Astrocyte of the spinal cord (primary cell): ENCODE measurements around the gene TRIM69.
A peak's percentile ranks its signal among the peaks of the same experiment; 100 is the strongest.

Source experiments
- DNase-seq: peaks from one replicate; pipeline ENCODE4 v3.0.0; 2011; ENCODE audit warnings: low read depth, low spot score
- H3K4me3 ChIP-seq: 2 replicates; pipeline ENCODE4 v1.5.1; 2011; ENCODE audit warnings: low read depth, mild to moderate bottlenecking, low read length, moderate library complexity
- in situ Hi-C: cut with HindIII; loops from 2 replicates; pipeline ENCODE4 v1.10.0; 2017; ENCODE audit warnings: low sequenced_read_pairs
- TF ChIP-seq, protein P1 (sequence below): IDR thresholded peaks from 2 replicates; pipeline ENCODE4 v1.5.1; 2012; ENCODE audit warnings: low read depth, mild to moderate bottlenecking, low read length, inconsistent platforms

The TRIM69 gene

DNA sequence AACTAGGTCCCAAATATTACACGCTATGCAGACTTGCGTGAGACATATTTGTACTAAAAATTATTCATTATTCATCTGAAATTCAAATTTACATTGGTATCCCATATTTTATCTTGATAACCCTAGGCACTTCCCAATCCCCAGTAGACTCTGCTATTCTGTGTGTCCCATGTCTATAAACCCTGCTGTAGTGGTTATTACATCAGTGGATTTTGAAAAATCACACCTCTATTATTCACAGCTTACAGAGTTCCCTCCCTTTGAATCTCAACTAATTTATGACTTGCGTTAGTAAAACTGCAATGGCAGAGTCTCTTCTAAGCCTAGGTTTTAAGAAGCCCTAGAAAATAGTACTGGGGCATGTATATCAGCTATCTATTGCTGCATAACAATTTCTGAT lies 54.3 kb downstream of the TRIM69 start:
- in situ Hi-C loops = no loop called here
- TF ChIP-seq, protein P1, sequence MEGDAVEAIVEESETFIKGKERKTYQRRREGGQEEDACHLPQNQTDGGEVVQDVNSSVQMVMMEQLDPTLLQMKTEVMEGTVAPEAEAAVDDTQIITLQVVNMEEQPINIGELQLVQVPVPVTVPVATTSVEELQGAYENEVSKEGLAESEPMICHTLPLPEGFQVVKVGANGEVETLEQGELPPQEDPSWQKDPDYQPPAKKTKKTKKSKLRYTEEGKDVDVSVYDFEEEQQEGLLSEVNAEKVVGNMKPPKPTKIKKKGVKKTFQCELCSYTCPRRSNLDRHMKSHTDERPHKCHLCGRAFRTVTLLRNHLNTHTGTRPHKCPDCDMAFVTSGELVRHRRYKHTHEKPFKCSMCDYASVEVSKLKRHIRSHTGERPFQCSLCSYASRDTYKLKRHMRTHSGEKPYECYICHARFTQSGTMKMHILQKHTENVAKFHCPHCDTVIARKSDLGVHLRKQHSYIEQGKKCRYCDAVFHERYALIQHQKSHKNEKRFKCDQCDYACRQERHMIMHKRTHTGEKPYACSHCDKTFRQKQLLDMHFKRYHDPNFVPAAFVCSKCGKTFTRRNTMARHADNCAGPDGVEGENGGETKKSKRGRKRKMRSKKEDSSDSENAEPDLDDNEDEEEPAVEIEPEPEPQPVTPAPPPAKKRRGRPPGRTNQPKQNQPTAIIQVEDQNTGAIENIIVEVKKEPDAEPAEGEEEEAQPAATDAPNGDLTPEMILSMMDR = no peak
- no peak overlapping the region for H3K4me3 ChIP-seq
- no peak for DNase-seq

DNA sequence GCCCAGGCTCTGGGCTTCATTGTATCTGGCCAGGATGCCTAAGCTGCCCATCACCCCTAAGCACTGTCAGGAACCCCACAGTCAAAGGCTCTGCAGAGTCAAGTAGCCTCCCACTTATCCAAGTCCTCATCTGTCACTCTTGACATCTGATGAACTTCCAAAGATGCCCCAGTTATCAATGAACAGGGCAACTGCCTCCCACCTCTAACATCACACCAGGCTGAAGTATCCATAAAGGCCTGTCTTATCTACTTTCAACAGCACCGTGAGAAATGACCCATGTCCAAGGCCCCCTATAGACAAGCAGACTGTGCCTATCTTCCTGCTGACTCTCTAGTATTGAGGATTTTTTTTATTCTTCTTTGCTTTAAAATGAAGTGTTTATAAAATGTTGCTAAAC lies 56.4 kb downstream of the TRIM69 start:
- no peak overlapping the region for H3K4me3 ChIP-seq
- DNase-seq = no peak
- in situ Hi-C loops = no loop called here
- TF ChIP-seq, protein P1 = no peak

GRCh38 chr15:44794072-44794471 lies 57.7 kb downstream of the TRIM69 start:
- TF ChIP-seq, protein P1 = no peak
- no peak overlapping the region for H3K4me3 ChIP-seq
- in situ Hi-C loops = no loop called here
- DNase-seq = no peak

GRCh38 chr15:44796508-44796907 lies 60.2 kb downstream of the TRIM69 start:
- DNase-seq = no peak
- in situ Hi-C loops = no loop called here
- TF ChIP-seq, protein P1 = no peak
- H3K4me3 ChIP-seq = no peak overlapping the region

GRCh38 chr15:44798826-44799225 lies 62.5 kb downstream of the TRIM69 start:
- TF ChIP-seq, protein P1 = peak; percentile 36
- no peak for DNase-seq
- in situ Hi-C loops = no loop called here
- H3K4me3 ChIP-seq = no peak overlapping the region

DNA sequence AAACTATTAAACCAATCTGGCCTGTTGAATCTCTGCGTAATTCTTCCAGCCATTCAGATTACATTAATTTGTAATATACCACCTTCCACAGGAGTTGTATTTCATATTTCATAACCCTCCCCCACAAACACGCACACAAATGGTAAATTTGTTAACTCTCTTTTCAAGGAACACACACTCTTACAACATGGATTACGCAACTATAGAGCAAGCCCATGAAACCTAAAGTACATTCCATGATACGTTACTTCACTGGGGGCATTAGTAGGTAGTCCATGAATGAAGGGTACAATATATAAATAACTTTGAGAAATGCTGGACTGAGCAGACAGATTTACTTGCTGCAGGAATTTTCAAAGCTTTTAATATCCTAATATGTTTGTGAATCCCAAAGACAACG lies 65.0 kb downstream of the TRIM69 start:
- TF ChIP-seq, protein P1 = no peak

GRCh38 chr15:44801797-44802196 lies 65.5 kb downstream of the TRIM69 start:
- DNase-seq = no peak
- no peak overlapping the region for H3K4me3 ChIP-seq
- in situ Hi-C loops = no loop called here
- TF ChIP-seq, protein P1 = no peak

More for the DNA sequence above, 65.0 kb downstream of the TRIM69 start:
- no peak overlapping the region for H3K4me3 ChIP-seq
- in situ Hi-C loops = no loop called here
- no peak for DNase-seq
